HEK293 (cell line): Measurements from ENCODE around the gene CREG2.

ENCODE experiments used
- AEBP2 ChIP-seq: fragments of 450-650 bp; formaldehyde crosslinking; IDR thresholded peaks from 2 replicates; pipeline ENCODE4 v1.5.1; 2016; ENCODE audit warnings: missing biosample characterization, missing genetic modification characterization, borderline replicate concordance
- REST ChIP-seq: fragments of 450-650 bp; formaldehyde crosslinking; IDR thresholded peaks from 2 replicates; pipeline ENCODE4 v1.5.1; 2016; ENCODE audit warnings: missing biosample characterization, missing genetic modification characterization
- TSHZ1 ChIP-seq: fragments of 450-650 bp; formaldehyde crosslinking; IDR thresholded peaks from 2 replicates; pipeline ENCODE4 v1.5.1; 2016; ENCODE audit warnings: missing biosample characterization, missing genetic modification characterization, borderline replicate concordance
- YY1 ChIP-seq: fragments of 450-650 bp; formaldehyde crosslinking; IDR thresholded peaks from 2 replicates; pipeline ENCODE4 v1.5.1; 2018; ENCODE audit warnings: missing biosample characterization, missing genetic modification characterization
- ZBTB17 ChIP-seq: fragments of 450-650 bp; formaldehyde crosslinking; IDR thresholded peaks from 2 replicates; pipeline ENCODE4 v1.5.1; 2016; ENCODE audit warnings: missing biosample characterization, missing genetic modification characterization
- ZEB2 ChIP-seq: fragments of 450-650 bp; formaldehyde crosslinking; IDR thresholded peaks from 2 replicates; pipeline ENCODE4 v1.5.1; 2016; ENCODE audit warnings: missing biosample characterization, missing genetic modification characterization
- ZNF155 ChIP-seq: fragments of 450-650 bp; formaldehyde crosslinking; IDR thresholded peaks from 2 replicates; pipeline ENCODE4 v1.5.1; 2016; ENCODE audit warnings: missing biosample characterization, missing genetic modification characterization
- ZNF266 ChIP-seq: fragments of 450-650 bp; formaldehyde crosslinking; IDR thresholded peaks from 2 replicates; pipeline ENCODE4 v1.5.1; 2016; ENCODE audit warnings: missing biosample characterization, missing genetic modification characterization, low read depth
- ZNF280D ChIP-seq: fragments of 450-650 bp; formaldehyde crosslinking; IDR thresholded peaks from 2 replicates; pipeline ENCODE4 v1.5.1; 2016; ENCODE audit warnings: missing biosample characterization, missing genetic modification characterization
- ZNF48 ChIP-seq: fragments of 450-650 bp; formaldehyde crosslinking; IDR thresholded peaks from 2 replicates; pipeline ENCODE4 v1.5.1; 2016; ENCODE audit warnings: missing biosample characterization, missing genetic modification characterization
- ZNF777 ChIP-seq: fragments of 450-650 bp; formaldehyde crosslinking; IDR thresholded peaks from 2 replicates; pipeline ENCODE4 v1.5.1; 2017; ENCODE audit warnings: missing biosample characterization, missing genetic modification characterization, borderline replicate concordance
- TF ChIP-seq, protein P1 (sequence below): fragments of 450-650 bp; formaldehyde crosslinking; IDR thresholded peaks from 2 replicates; pipeline ENCODE4 v1.5.1; 2016; ENCODE audit warnings: missing biosample characterization, missing genetic modification characterization

DNA sequence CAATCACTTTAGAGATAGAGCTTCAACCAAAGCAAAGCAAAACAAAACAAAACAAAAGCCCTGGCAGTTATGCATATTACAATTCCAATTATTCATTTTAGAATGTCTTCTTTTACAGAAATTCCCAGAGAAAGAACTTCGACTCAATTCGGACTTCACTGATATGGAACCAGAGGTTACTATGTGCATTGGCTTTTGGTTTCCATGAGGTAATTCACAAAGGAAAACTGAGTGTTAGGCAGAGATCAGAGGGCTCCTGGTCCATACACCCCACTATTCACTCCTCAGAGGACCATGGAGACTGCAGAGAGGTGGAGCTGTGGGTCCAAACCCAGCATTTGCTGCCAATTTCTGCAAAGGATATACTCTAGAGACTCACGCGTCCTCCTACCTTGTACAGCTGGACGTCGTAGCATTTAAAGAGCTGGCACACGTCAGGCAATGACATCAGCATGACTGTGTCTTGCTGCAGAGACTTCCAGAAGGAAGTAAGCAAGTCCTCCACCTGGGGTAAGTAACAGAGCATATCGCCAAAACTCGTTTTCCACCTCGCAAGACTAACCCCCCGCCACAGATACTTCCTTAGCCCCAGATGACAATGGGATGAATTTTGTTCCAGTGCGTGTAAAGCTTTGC is 31.3 kb upstream of the CREG2 start:
- TF ChIP-seq ZNF155 (tag by site-specific recombination) (no peak), ZNF777 (no peak), ZEB2 (tag by site-specific recombination) (no peak), ZBTB17 (tag by site-specific recombination) (no peak), ZNF48 (no peak), TSHZ1 (tag by site-specific recombination) (no peak), ZNF266 (tag by site-specific recombination) (no peak), AEBP2 (tag by site-specific recombination) (no peak), YY1 (tag by site-specific recombination) (no peak), REST (tag by site-specific recombination) (no peak), ZNF280D (tag by site-specific recombination) (no peak)
- TF ChIP-seq, protein P1, sequence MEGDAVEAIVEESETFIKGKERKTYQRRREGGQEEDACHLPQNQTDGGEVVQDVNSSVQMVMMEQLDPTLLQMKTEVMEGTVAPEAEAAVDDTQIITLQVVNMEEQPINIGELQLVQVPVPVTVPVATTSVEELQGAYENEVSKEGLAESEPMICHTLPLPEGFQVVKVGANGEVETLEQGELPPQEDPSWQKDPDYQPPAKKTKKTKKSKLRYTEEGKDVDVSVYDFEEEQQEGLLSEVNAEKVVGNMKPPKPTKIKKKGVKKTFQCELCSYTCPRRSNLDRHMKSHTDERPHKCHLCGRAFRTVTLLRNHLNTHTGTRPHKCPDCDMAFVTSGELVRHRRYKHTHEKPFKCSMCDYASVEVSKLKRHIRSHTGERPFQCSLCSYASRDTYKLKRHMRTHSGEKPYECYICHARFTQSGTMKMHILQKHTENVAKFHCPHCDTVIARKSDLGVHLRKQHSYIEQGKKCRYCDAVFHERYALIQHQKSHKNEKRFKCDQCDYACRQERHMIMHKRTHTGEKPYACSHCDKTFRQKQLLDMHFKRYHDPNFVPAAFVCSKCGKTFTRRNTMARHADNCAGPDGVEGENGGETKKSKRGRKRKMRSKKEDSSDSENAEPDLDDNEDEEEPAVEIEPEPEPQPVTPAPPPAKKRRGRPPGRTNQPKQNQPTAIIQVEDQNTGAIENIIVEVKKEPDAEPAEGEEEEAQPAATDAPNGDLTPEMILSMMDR = no peak
